GM12878 (cell line): ENCODE measurements around the gene ZC3H11A. TPM values are rescaled to one million over a fixed set of nuclear protein-coding genes. Genes with fewer than 3 reads are reported as not detected.

Source experiments
- ATAC-seq: fragments of 200-7000 bp; cut with Tn5 transposase; 3 replicates; pipeline ENCODE4 v1.9.1; 2020; ENCODE audit warnings: mild to moderate bottlenecking, moderate library complexity
- BruUV-seq: library from RNA; stranded (reverse); fragments of 400-500 nt; replicated peaks from 2 replicates; lab custom pipeline; 2021; lab: Mats Ljungman, UMichigan
- CTCF ChIA-PET: fragments of 300-600 bp; sonication (Branson Sonifier 250); formaldehyde crosslinking; extraction: SDS; loops from one replicate; lab custom pipeline; 2021; ENCODE audit warnings: inconsistent platforms; lab: Yijun Ruan, JAX
- POLR2A ChIA-PET: fragments of 350-600 bp; formaldehyde crosslinking; extraction: SDS; loops from one replicate; lab custom pipeline; 2021; ENCODE audit warnings: inconsistent platforms; lab: Charles Lee
- RAD21 ChIA-PET: fragments of 300-600 bp; sonication (Branson Sonifier 250); formaldehyde crosslinking; loops from one replicate; lab custom pipeline; 2023; ENCODE audit warnings: antibody characterized with exemption; ENCODE audit not compliant: unreplicated experiment; lab: Charles Lee
- SMC1A ChIA-PET: fragments of 300-600 bp; sonication (Branson Sonifier 250); formaldehyde crosslinking; loops from one replicate; lab custom pipeline; 2023; ENCODE audit not compliant: unreplicated experiment, uncharacterized antibody; lab: Charles Lee
- DNase-seq: peaks from one replicate; pipeline ENCODE4 v3.0.0-alpha.2; 2011; ENCODE audit warnings: low read depth, low spot score
- FAIRE-seq: peaks from 3 replicates; lab custom pipeline; 2011; peaks lifted over from hg19 to GRCh38; lab: Jason Lieb, UNC
- H2AFZ ChIP-seq: 2 replicates; pipeline ENCODE4 v1.6.0; 2011; ENCODE audit warnings: low read depth, low read length, control low read depth; ENCODE audit not compliant: control insufficient read depth
- H3K27ac ChIP-seq: 2 replicates; pipeline ENCODE4 v1.5.1; 2011; ENCODE audit warnings: control low read depth; ENCODE audit not compliant: control insufficient read depth, insufficient read depth
- H3K27me3 ChIP-seq, 2 experiments: replicated peaks in 1 of 2; 2 replicates each; pipeline versions ENCODE4 v1.6.0 to v1.6.1; 2011; ENCODE audit warnings: low read length in 1 of 2; ENCODE audit not compliant: control insufficient read depth in 2 of 2, insufficient read depth in 2 of 2
- H3K36me3 ChIP-seq, 2 experiments: 2 replicates each; pipeline ENCODE4 v1.5.1; 2011; ENCODE audit warnings: low read length in 1 of 2; ENCODE audit not compliant: control insufficient read depth in 2 of 2, insufficient read depth in 2 of 2
- H3K4me1 ChIP-seq: 2 replicates; pipeline ENCODE4 v1.6.1; 2011; ENCODE audit warnings: mild to moderate bottlenecking, low read length, moderate library complexity, mixed read lengths; ENCODE audit not compliant: control insufficient read depth, insufficient read depth
- H3K4me2 ChIP-seq: 2 replicates; pipeline ENCODE4 v1.6.0; 2011; ENCODE audit warnings: control low read depth; ENCODE audit not compliant: control insufficient read depth, insufficient read depth
- H3K4me3 ChIP-seq: fragments of 200-600 bp; sonication (generic); 2 replicates; pipeline ENCODE4 v1.5.1; 2016
- H3K79me2 ChIP-seq: 2 replicates; pipeline ENCODE4 v1.6.0; 2011; ENCODE audit warnings: low read length; ENCODE audit not compliant: control insufficient read depth, insufficient read depth
- H3K9ac ChIP-seq: 2 replicates; pipeline ENCODE4 v1.8.0; 2011; ENCODE audit warnings: low read length, control low read depth, mixed read lengths; ENCODE audit not compliant: control insufficient read depth, insufficient read depth
- H3K9me3 ChIP-seq: replicated peaks from 3 replicates; pipeline ENCODE4 v1.5.1; 2011; ENCODE audit warnings: mild to moderate bottlenecking, low read length; ENCODE audit not compliant: control insufficient read depth, insufficient read depth
- H4K20me1 ChIP-seq: 2 replicates; pipeline ENCODE4 v1.6.0; 2011; ENCODE audit not compliant: control insufficient read depth, insufficient read depth
- BMI1 ChIP-seq: fragments of 450-650 bp; IDR thresholded peaks from 2 replicates; pipeline ENCODE4 v1.6.1; 2016; ENCODE audit warnings: mild to moderate bottlenecking, moderate library complexity, borderline replicate concordance
- CBFB ChIP-seq: IDR thresholded peaks from 2 replicates; pipeline ENCODE4 v1.6.1; 2016; ENCODE audit warnings: antibody characterized with exemption, low read depth
- HCFC1 ChIP-seq: fragments of 150-350 bp; IDR thresholded peaks from 2 replicates; pipeline ENCODE4 v1.6.1; 2014; ENCODE audit warnings: low read length
- IRF5 ChIP-seq: fragments of 450-650 bp; IDR thresholded peaks from 2 replicates; pipeline ENCODE4 v1.6.1; 2017; ENCODE audit warnings: borderline replicate concordance
- KDM1A ChIP-seq: fragments of 200-600 bp; sonication (generic); IDR thresholded peaks from 2 replicates; pipeline ENCODE4 v1.6.1; 2016; ENCODE audit warnings: borderline replicate concordance
- SIX5 ChIP-seq: IDR thresholded peaks from 2 replicates; pipeline ENCODE4 v1.6.1; 2011; ENCODE audit warnings: mild to moderate bottlenecking, low read depth, low read length, moderate library complexity; ENCODE audit not compliant: severe bottlenecking
- SMC3 ChIP-seq: IDR thresholded peaks from 2 replicates; pipeline ENCODE4 v1.6.1; 2011; ENCODE audit warnings: low read length, improper control_type of control experiment, borderline replicate concordance
- SREBF2 ChIP-seq: IDR thresholded peaks from 2 replicates; pipeline ENCODE4 v1.6.1; 2012; ENCODE audit warnings: mild to moderate bottlenecking, low read length
- SRF ChIP-seq, 2 experiments: IDR thresholded peaks; 2 replicates each; pipeline ENCODE4 v1.6.1; 2011; ENCODE audit warnings: low read depth in 2 of 2, low read length in 2 of 2, mild to moderate bottlenecking in 1 of 2, moderate library complexity in 1 of 2
- TAF1 ChIP-seq: IDR thresholded peaks from 2 replicates; pipeline ENCODE4 v1.6.1; 2011; ENCODE audit warnings: mild to moderate bottlenecking, low read depth, low read length, borderline replicate concordance
- TCF7 ChIP-seq: IDR thresholded peaks from 2 replicates; pipeline ENCODE4 v1.6.1; 2014; ENCODE audit warnings: antibody characterized with exemption, borderline replicate concordance
- ZNF687 ChIP-seq: fragments of 450-650 bp; IDR thresholded peaks from 2 replicates; pipeline ENCODE4 v1.6.1; 2017; ENCODE audit warnings: mild to moderate bottlenecking, moderate library complexity
- WGBS: methylation state at CpG from one replicate; pipeline ENCODE4 v1.1.6; 2016; ENCODE audit warnings: low lambda C conversion rate; ENCODE audit not compliant: insufficient replicate concordance, insufficient coverage; ENCODE audit errors: missing lambda C conversion rate; 5-methylcytosine and 5-hydroxymethylcytosine counted together
- in situ Hi-C: fragments of 300-500 bp; cut with MboI; formaldehyde crosslinking; loops from 9 replicates; pipeline ENCODE4 v1.14.3; 2018; ENCODE audit warnings: mixed read lengths
- intact Hi-C: fragments of 100-400 bp; cut with micrococcal nuclease; formaldehyde crosslinking; loops from one replicate; pipeline ENCODE4 v1.14.2; 2022; ENCODE audit not compliant: unreplicated experiment
- polyA plus RNA-seq, 11 experiments: library from polyadenylated mRNA; depleted of rRNA in 4 of 11; unstranded in 6 of 11; stranded (reverse) in 5 of 11; fragments of >200 nt; fragmentation: Nextera tagmentation in 4 of 11; fragmentation: Illumina TruSeq in 1 of 11; extraction: Ambion mirVana in 4 of 11; extraction: Trizol in 1 of 11; gene quantifications; 1 replicate in 1 of 11; 2 replicates in 10 of 11; pipeline versions ENCODE4 v1.2.1 to v1.2.3, GENCODE V29; 2011 to 2016; ENCODE audit warnings: inconsistent platforms in 2 of 11, missing spikeins in 2 of 11, low read depth in 1 of 11
- total RNA-seq, 4 experiments: library from RNA; depleted of rRNA in 3 of 4; stranded (reverse); fragments of >200 nt in 3 of 4; fragmentation: Illumina TruSeq in 1 of 4; extraction: Trizol in 1 of 4; gene quantifications; 2 replicates each; pipeline versions ENCODE4 v1.2.1 to v1.2.3, GENCODE V29; 2013 to 2021

The ZC3H11A gene
- total and polyA plus RNA-seq, 10 of the 15 experiments (the other 5 are each of a cell fraction or from before 2014, with no cell fraction given) = 21.1 to 123 (median 60.8) TPM

- Histone ChIP-seq H3K9ac (no peak overlapping the region), H3K4me1 (no peaks in the 10 kb centered on the region), H3K9me3 (no peaks in the 10 kb centered on the region), H3K27ac (no peak overlapping the region), H3K27me3 (no peaks in the 10 kb centered on the region), H3K4me2 (no peak overlapping the region), H4K20me1 (no peaks in the 10 kb centered on the region), H3K4me3 (no peak overlapping the region), H2AFZ (no peak overlapping the region), H3K36me3 (peaks cover 2 to 25% of the 10 kb centered on the region in 2 experiments), H3K79me2 (no peaks in the 10 kb centered on the region)
- CTCF ChIA-PET = no interaction called here
- no peak for TF ChIP-seq TAF1
- TF ChIP-seq SIX5 = no peak
- POLR2A ChIA-PET = no interaction called here
- intact Hi-C loops (no loop called here), in situ Hi-C loops (no loop called here)
- DNase-seq (no peak), FAIRE-seq (no peak), ATAC-seq (no peak)
- SMC1A ChIA-PET = no interaction called here
- RAD21 ChIA-PET = no interaction called here
- no TSS peak for BruUV-seq
- 98% methylated on average over 5 of the region's 5 CpGs for WGBS
Measured at GRCh38 chr1:203839081-203839480, 43.7 kb downstream of the ZC3H11A start.

GRCh38 chr1:203840208-203840808 lies 44.9 kb downstream of the ZC3H11A start:
- Histone ChIP-seq H3K4me1 (no peaks in the 10 kb centered on the region), H3K79me2 (no peaks in the 10 kb centered on the region), H3K27ac (no peak overlapping the region), H2AFZ (no peak overlapping the region), H3K9ac (no peak overlapping the region), H3K36me3 (peaks cover 2 to 23% of the 10 kb centered on the region in 2 experiments), H3K27me3 (no peaks in the 10 kb centered on the region), H3K9me3 (no peaks in the 10 kb centered on the region), H3K4me2 (no peak overlapping the region), H3K4me3 (no peak overlapping the region), H4K20me1 (no peaks in the 10 kb centered on the region)
- DNase-seq (no peak), FAIRE-seq (no peak), ATAC-seq (no peak)
- ChIA-PET SMC1A (no interaction called here), POLR2A (no interaction called here), RAD21 (no interaction called here), CTCF (interaction anchor here (0.8 kb wide), 1 partner anchor 289 kb away, joined by 3 read pairs; no protein-coding TSS in a partner anchor)
- WGBS = 99% methylated on average over 4 of the region's 4 CpGs
- in situ Hi-C loops = no loop called here
- intact Hi-C loops = no loop called here
- BruUV-seq = no TSS peak
- TF ChIP-seq ZNF687 (no peak), TCF7 (no peak), SREBF2 (no peak), SMC3 (no peak), BMI1 (no peak), HCFC1 (no peak), CBFB (no peak), SRF (IDR thresholded peaks at IDR 0.05; ENCODE audit: low read depth in 2 of 2, low read length in 2 of 2) (no peak), IRF5 (no peak), KDM1A (no peak)
